ENCODE measurements around the gene PPIH.
"Not testable (repeated sequence)": the region's sequence is repeated elsewhere in the genome, so short reads cannot be mapped to it uniquely, and the experiment has no call there.

The PPIH gene

DNA sequence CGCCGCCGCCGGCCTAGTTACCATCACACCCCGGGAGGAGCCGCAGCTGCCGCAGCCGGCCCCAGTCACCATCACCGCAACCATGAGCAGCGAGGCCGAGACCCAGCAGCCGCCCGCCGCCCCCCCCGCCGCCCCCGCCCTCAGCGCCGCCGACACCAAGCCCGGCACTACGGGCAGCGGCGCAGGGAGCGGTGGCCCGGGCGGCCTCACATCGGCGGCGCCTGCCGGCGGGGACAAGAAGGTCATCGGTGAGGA, 24.2 kb downstream of the PPIH start:
- not testable (repeated sequence) for DNase-seq (ENCODE audit: low read depth, low spot score)

DNA sequence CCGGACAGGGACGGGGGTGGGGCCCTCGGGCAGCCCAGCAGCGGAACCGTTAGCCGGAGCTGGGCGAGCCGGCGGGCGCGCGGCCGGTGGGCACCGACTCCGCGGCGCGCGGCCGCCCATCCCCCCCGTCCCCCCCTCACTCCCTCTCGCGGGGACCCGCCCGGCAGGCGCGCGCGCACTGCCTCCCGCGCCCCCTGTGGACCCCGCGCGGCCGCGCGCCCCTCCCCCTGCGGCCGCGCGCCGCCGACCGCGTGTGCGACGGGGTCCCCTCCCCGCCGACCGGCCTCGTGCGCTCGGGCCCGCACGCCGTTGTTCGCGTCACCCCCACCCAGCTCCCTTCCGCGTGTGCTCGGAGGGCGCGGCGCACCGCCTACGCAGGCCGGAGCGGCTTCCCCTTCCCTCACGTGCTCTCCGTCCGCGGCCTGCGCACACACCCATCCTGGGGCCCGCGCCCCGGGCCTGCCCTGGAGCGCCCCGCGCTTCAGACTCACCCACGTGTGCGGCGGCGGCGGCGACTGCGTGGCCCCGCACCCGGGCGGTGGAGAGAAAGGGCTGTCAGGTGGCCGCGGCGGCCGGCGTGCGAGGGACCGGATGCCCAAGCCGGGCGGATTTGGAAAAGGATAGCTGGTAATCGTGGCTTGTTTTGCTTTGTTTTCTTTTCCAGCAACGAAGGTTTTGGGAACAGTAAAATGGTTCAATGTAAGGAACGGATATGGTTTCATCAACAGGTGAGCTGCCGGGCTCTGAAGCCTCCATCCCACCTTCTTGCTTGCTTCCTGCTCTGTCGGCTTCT, 24.7 kb downstream of the PPIH start:
- DNase-seq (ENCODE audit: low read depth, low spot score) = no peak

DNA sequence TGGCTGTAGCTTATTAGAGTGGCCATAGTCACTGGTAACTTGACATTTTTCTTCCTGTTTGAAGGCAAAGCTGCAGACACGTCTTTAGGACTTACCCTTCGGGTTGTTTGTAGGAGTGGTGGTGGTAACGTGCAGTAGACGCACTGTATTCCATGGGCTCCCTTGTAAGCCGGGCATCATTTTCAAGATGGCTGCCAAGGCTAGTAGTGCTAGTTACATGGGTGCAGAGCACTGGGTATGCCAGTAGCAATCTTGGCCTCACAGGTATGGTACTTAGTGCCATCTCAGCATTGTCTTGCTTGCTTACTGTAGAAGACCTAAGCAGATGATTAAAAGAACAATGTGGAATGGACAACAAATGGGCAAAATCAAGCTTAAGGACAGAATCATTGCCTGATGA, 25.9 kb downstream of the PPIH start:
- no peak for DNase-seq (ENCODE audit: low read depth, low spot score)

DNA sequence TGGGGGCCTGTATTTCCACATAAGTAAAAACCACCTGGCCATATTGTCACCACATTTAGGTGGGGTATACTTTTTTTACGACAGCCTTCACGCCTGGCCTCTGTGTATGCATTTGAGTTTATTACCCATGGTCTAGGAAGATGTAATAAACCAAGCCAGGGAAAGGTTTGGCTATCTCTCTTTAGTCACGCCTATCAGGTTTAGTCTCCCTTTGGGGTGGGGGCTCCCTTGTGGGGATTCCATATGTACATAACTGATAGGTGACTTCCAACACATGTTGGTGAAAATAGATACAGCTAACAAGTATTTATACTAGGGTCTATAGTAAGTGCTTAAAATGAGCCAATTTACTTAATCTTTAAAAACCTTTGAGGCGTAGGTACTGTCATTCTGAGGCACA, 28.2 kb downstream of the PPIH start:
- DNase-seq (ENCODE audit: low read depth, low spot score) = no peak

DNA sequence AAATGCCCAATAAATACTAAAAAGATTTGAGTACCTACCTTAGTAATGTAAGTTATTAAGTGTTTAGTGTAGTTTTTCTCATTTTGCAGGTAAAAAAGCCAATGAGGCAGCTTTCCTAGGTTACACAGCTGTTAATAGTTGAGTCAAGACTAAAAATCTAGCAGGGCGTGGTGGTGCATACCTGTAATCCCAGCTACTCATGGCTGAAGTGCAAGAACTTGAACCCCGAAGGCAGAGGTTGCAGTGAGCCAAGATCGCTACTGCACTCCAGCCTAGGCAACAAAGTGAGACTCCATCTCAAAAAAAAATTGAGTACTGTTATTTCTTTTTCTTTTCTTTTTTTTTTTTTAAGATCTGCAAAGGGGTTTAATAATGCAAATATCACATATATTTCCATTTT, 31.7 kb downstream of the PPIH start:
- no peak for DNase-seq (ENCODE audit: low read depth, low spot score)

DNA sequence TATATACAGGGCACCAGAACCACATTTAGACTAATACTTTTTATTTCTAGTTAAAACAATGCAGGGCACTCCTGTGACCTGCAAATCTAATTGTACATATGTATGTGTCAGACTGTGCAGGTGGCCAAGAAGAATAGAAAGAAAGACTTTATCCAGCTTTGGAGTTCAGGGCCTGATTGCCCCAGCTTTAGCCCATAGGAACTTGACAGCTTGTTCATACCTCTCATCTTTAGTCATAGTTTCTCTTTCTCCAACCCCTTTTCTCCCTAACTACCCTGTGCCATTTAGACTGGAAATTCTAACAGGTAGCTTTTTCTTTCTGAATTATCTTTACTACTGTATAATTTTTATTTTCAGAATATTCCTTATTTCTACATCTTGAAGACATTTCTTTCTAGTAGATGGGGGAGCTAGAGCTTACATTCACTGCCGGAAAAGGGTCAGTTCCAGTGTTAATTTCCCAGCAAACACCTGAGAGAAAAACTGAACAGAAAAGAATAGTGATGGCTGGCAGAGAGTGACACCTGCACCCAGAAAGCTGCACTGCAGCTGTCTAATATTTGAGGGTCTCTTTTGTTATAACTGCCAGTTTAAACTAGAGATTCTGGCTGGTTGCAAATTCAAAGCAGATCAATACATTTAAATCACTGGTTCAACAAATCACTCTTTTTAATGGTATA, 32.4 kb downstream of the PPIH start:
- no peak for DNase-seq (ENCODE audit: low read depth, low spot score)

DNA sequence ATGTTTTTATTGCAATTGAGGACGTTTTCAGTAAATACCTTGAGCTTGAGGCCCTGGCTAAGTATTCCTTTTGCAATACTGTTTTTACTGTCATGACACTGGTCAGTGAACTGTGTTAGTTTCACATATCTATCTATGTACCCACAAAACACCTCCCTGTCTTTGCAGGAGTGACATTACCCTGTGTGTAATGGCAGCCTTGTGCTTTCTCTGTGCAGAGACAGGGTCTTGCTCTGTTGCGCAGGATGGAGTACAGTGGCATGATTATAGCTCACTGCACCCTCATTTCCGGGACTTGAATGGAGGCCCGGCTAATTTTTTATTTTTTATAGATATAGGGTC, 32.9 kb downstream of the PPIH start:
- DNase-seq (ENCODE audit: low read depth, low spot score) = no peak

DNA sequence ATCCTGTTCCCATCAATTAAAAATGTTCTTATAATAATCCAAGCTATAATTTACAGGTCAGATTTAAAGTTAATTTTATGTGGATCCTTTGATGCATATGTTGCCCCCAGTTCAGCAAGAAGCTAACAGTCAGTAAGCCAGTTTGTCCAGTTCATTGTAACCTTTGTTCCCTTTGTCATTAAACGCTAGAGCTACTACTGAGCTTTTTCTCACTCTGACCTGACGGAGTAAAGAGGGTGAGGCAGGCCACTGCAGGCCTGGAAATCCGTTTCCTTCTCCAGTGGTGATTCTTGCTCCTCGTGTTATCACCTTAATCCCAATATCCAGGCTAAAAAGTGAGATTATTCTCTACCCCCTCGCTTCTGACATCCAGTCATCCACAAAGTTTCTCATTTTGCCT, 34.2 kb downstream of the PPIH start:
- no peak for DNase-seq (ENCODE audit: low read depth, low spot score)

DNA sequence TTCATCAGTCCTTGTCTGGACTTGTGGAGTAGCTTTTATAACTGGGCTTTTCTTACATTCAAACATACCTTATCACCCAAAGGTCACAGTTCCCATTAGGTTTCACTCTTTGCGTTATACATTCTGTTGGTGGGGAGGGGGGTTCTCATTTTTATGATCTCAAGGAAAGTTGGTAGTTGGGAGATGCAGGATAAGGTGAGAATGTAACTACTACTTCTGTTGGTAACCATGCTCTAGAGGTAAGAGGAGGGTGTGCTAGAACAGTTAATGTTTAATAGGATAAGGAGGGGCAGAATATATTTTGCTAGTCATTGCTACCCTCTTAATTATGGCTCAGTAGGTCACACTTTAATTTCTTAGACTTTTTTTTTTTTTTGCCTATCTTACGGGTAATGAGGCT, 34.7 kb downstream of the PPIH start:
- no peak for DNase-seq (ENCODE audit: low read depth, low spot score)

DNA sequence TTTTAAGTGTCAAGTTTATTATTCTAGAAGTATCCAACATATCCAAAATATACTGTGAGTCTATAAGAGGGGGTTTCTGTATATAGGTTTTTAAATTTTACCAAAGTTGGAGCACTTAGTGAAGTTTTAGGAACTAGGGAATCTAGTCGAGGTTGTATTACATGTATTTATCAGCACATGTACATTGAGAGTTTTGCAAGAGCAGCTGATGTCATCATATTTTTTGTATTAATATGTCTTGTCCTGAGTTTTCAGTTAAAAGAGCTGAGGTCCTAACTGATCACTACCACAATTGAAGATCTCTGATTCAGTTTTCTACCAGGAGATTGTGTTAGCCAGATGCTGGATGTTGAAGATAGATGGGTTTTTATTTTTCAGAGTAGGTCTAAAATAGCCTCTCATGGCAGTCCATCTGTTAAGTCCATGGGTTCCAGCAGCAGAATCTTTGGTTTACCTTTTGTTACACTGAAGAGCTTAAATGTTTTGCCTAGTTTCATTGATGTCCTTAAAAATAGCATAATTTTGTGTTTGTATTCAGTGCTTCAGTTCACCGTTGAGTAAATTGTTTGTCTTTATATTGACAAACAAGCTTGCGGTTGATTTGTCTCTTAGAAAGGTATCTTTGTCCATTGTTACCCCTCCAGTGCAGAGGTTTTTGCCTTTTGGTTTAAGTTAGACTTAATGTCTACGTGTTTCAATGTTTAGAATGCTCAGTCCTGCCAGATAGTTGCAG, 40.0 kb downstream of the PPIH start:
- DNase-seq (ENCODE audit: low read depth, low spot score) = no peak

DNA sequence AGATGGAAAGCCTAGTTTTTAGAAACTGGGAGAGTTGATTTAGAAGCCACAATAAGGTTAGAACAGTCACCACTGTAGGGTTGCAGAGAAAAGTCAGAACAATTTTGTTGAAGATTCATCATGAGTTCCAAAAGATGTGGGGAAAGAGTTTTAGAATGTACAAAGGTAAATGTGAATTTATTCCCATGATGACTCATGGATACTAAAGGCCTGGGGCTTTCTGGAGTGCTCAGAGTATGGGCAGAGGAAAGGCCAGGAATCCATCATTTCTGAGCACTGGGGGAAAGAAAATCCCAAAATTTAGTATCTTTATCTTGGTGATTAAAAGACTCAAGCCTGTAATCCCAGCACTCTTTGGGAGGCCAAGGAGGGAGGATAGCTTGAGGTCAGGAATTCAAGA, 41.8 kb downstream of the PPIH start:
- no peak for DNase-seq (ENCODE audit: low read depth, low spot score)

DNA sequence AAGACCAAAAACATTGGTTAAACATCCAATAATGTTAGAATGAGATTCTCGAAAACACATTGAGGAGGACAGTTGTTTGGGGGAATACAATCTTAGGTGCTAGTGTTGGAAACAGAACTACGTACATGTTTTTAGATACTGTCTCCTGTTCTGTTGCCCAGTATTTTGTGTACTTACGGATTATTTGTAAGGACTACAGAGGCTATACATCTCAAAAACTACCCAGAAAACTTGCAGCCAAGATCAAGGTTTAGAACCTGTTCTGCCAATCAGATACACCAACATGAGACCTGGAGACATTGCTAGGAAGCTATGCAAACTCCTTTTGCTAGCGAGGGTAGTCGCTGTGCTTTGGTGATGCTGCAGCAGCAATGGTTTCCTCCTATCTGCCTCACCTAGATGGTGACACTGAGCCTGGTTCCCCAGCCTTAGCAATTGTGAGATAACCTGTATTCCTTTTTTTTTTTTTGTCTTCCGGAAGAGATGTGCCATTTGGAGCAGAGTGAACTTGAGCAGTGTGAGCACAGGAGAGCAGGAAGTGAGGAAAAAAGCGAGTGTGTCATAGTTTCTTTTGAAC, 45.8 kb downstream of the PPIH start:
- DNase-seq (ENCODE audit: low read depth, low spot score) = no peak

DNA sequence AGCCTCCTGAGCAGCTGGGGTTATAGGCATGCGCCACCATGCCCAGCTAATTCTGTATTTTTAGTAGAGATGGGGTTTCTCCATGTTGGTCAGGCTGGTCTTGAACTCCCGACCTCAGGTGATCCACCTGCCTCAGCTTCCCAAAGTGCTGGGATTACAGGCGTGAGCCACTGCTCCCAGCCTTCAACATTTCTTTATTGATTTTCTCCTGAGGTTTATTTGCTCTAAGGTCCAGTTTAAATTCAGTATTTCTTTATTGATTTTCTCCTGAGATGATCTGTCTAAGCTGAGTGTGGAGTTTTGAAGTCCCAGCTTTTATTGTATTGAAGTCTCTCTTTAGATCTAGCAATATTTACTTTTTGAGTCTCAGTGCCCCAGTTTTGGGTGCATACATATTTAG, 54.6 kb downstream of the PPIH start:
- not testable (repeated sequence) for DNase-seq (ENCODE audit: low read depth, low spot score)

DNA sequence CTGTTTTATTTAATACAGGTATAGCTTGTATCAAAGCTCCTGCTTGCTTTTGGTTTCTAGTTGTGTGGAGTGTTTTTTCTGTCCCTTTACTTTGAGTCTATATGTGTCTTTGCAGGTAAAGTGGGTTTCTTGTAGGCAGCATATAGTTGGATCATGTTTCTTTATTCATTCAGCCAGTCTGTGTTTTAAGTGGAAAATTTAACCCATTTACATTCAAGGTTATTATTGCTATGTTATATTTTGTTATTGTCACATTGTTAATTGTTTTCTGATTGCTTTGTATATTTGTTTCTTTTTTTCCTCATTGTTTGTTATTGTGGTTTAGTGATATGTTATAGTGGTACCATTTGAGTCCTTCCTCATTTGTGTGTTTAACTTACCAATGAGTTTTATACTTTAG, 55.1 kb downstream of the PPIH start:
- DNase-seq (ENCODE audit: low read depth, low spot score) = no peak

DNA sequence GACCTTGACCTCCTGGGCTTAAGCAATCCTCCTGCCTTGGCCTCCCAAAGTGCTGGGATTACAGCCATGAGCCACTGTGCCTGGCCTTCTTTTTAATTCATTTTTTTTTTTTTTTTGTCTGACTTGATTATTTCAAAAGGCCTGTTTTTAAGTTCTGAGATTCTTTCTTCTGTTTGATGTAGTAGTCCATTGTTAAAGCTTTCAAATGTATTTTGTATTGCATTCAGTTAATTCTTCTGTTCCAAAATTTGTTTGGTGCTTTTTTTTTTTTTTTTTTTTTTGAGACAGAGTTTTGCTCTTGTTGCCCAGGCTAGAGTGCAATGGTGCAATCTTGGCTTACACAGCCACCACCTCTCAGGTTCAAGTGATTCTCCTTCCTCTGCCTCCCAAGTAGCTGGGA, 56.2 kb downstream of the PPIH start:
- DNase-seq (ENCODE audit: low read depth, low spot score) = not testable (repeated sequence)

DNA sequence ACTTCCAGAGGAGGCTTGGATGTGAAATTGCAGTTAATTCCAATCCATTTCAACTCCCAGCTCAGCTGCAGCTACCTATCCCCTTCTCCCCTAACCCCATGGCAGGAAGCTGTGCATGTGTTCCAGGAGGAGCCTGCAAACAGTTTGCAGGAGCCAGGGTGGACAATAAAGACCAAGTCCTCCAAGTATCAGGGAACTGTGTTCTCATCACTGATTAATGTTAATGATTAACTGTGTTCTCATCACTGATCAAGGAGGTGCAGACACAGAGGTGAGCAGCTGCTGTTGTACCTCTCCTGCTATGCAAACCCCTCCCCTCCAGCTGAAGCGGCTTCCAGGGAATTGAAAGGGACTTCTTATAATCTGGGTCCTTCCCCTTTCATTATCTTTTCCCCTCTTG, 62.6 kb downstream of the PPIH start:
- no peak for DNase-seq (ENCODE audit: low read depth, low spot score)

DNA sequence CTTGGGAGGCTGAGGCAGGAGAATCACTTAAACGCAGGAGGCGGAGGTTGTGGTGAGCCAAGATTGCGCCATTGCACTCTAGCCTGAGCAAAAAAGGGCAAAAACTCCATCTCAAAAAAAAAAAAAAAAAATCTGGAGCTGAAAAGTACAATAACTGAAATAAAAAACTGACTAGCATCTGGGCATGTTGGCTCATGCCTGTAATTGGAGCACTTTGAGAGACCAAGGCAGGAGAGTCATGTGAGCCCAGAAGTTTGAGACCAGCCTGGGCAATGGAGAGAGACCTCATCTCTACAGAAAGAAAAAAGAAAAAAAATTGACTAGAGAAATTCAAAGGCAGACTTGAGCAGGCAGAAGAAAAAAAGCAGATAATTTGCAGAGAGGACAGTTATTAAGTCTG, 63.7 kb downstream of the PPIH start:
- no peak for DNase-seq (ENCODE audit: low read depth, low spot score)

DNA sequence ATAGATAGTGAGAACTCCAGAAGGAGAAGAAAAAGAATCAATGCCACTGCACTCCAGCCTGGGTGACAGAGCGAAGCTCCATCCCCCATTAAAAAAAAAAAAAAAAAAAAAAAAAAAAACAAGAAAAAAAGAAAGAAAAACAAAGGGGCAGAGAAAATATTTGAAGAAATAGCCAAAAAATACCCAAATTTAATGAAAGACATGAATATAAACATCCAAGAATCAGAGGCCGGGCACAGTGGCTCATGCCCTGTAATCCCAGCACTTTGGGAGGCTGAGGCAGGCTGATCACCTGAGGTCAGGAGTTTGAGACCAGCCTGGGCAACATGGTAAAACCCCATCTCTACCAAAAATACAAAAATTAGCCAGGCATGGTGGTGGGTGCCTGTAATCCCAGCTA, 64.2 kb downstream of the PPIH start:
- DNase-seq (ENCODE audit: low read depth, low spot score) = not testable (repeated sequence)

DNA sequence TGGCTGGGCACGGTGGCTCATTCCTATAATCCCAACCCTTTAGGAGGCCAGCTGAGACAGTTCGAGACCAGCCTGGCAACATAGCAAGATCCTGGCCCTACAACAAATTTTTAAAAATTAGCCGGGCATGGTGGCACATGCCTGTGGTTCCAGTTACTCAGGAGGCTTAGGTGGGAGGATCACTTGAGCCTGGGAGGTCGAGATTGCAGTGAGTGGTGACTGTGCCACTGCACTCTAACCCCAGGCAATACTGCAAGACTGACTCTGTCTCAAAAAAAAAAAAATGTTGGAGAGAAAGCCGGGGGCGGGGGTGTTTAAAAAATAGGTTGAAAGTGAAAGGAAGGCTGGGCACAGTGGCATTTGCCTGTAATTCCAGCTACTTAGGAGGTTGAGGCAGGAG, 65.3 kb downstream of the PPIH start:
- DNase-seq (ENCODE audit: low read depth, low spot score) = no peak

DNA sequence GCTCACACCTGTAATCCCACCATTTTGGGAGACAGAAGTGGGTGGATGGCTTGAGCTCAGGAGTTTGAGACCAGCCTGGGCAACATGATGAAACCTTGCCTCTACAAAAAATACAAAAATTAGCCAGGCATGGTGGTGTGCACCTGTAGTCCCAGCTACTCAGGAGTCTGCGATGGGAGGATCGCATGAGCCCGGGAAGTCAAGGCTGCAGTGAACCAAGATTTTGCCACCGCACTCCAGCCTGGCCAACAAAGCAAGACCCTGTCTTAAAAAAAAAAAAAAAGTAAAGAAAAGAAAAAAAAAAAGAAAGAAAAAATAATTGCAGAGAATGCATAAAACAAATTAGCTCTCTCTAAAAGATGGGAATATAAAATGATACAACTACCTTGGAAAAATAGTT, 67.6 kb downstream of the PPIH start:
- DNase-seq (ENCODE audit: low read depth, low spot score) = not testable (repeated sequence)
